Mucosa of gallbladder (tissue), 1 donor: ENCODE data around the gene DPH2. TPM values are rescaled to one million over a fixed set of nuclear protein-coding genes. Genes with fewer than 3 reads are reported as not detected.

Source experiments
- DNase-seq: peaks from one replicate; pipeline ENCODE4 v3.0.0-alpha.2; 2020; ENCODE audit warnings: low spot score
- total RNA-seq: library from RNA; stranded (reverse); gene quantifications from one replicate; pipeline ENCODE4 v1.2.1, GENCODE V29; 2021
- donor health status: DM: no; HTN: no; CAD: no.

Gene DPH2, protein sequence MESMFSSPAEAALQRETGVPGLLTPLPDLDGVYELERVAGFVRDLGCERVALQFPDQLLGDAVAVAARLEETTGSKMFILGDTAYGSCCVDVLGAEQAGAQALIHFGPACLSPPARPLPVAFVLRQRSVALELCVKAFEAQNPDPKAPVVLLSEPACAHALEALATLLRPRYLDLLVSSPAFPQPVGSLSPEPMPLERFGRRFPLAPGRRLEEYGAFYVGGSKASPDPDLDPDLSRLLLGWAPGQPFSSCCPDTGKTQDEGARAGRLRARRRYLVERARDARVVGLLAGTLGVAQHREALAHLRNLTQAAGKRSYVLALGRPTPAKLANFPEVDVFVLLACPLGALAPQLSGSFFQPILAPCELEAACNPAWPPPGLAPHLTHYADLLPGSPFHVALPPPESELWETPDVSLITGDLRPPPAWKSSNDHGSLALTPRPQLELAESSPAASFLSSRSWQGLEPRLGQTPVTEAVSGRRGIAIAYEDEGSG
- 16.6 TPM for total RNA-seq

DNA sequence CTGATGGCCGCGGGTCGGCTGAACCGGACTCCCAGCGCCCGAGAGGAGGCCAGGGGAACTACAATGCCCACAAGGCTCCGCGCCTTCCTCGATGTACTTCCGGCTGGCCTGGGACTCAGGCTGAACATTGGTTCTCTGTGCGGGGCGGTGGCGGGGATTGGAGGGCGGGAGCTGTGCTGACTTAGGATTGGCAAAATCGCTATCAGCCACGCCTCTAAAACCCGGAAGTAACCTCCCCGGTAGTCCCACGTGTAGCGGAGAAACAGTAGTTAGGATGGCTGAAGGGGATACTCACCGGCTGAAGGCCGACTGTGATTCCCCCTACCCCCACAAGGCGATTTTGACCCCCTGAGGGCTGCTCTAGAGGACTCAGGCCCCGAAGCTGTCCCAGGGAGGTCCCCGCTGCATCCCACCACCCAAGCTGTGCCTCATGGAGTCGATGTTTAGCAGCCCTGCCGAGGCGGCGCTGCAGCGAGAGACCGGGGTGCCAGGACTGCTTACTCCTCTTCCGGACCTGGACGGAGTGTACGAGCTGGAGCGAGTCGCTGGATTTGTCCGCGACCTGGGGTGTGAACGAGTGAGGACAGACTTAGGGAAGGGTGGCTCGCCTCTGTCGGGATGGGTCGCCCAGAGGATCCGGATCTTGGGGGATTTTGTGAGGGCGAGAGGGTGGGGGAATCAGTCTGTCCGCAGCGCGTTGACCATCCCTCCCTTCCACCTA, at the start of gene DPH2:
Gene DPH2, plus strand, starts transcription at position 265 of the 721 bp plus-strand sequence. Its CDS starts 166 bp downstream, at position 431.
- DNase-seq: peak; percentile 97

DNA sequence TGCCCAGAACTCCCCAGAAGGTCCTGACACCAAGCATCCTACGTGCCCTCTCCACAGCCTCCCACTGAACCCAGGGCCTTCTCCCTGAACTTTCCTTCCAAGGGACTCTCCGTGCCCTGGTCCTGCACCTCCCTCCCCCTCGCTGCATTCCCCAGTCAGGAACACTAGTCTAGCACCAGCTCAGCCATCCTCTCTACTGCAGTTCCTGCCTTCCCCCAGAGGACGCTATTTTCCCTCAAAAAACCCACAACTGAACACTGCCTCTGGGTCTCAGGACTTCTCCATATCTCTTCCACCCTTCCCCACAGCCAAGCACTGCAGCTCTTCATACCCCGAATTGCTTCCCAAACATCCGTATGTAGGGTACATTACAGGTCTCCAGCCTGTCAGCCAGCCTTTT, 48.8 kb upstream of the DPH2 start:
- DNase-seq: no peak

DNA sequence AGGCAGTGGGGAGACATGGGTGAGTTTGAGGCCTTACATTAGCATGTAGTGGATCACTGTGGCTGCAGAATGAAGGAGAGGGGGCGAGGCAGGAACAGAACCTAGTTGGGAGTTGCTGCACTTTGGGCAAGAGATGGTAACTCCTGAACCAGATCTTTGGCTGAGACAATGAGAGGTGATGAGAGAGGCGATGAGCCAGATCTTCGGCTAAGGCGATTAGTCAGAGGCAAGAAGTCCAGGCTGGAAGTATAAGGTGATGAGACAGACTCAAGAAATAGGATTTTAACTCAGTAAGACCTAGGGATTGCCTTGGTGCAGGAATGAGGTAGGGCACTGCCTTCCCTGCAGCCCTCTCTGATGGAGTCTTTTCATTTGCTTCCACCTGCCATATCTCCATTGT, 45.3 kb upstream of the DPH2 start:
- no peak for DNase-seq

DNA sequence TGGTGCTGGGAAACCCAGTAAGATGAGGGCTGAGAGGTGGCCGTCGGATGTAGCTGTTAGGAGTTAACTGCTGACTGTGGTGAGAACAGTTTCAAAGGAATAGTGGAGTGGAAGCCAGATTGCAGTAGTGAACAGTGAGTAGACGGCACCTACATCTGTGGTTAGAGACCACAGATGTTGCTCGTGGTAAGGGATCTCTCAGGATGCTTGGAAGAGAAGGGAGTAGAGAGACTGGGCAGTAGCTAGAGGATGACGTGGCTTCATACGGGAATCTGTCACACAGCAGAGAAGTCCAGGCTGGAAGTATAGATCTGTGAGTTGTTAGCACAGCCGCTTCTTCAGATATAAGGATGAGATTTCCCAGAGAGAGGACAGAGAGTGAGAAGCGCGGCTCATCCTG, 44.0 kb upstream of the DPH2 start:
- DNase-seq: no peak

DNA sequence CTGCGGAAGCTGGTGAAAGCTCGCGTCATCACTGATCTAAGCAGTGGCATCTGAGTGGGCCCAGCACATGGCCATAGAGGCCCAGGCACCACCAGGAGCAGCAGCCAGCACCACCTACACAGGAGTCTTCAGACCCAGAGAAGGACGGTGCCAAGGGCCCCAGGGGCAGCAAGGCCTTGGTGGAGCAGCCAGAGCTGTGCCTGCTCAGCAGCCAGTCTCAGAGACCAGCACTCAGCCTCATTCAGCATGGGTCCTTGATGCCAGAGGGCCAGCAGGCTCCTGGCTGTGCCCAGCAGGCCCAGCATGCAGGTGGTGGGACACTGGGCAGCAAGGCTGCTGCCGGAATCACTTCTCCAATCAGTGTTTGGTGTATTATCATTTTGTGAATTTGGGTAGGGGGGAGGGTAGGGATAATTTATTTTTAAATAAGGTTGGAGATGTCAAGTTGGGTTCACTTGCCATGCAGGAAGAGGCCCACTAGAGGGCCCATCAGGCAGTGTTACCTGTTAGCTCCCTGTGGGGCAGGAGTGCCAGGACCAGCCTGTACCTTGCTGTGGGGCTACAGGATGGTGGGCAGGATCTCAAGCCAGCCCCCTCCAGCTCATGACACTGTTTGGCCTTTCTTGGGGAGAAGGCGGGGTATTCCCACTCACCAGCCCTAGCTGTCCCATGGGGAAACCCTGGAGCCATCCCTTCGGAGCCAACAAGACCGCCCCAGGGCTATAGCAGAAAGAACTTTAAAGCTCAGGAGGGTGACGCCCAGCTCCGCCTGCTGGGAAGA, 39.5 kb upstream of the DPH2 start:
- DNase-seq: no peak

DNA sequence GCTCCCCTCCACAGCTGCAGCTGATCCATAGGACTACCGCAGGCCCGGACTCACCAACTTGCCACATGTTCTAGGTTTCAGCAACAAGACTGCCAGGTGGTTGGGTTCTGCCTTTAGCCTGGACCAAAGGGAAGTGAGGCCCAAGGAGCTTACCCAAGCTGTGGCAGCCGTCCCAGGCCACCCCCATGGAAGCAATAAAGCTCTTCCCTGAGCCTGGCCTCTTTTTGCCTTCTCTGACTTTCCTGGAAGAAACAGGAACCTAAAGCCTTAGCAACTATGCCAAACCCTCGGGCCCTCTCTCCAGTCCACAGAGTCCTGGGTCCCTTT, 38.9 kb upstream of the DPH2 start:
- DNase-seq: no peak

DNA sequence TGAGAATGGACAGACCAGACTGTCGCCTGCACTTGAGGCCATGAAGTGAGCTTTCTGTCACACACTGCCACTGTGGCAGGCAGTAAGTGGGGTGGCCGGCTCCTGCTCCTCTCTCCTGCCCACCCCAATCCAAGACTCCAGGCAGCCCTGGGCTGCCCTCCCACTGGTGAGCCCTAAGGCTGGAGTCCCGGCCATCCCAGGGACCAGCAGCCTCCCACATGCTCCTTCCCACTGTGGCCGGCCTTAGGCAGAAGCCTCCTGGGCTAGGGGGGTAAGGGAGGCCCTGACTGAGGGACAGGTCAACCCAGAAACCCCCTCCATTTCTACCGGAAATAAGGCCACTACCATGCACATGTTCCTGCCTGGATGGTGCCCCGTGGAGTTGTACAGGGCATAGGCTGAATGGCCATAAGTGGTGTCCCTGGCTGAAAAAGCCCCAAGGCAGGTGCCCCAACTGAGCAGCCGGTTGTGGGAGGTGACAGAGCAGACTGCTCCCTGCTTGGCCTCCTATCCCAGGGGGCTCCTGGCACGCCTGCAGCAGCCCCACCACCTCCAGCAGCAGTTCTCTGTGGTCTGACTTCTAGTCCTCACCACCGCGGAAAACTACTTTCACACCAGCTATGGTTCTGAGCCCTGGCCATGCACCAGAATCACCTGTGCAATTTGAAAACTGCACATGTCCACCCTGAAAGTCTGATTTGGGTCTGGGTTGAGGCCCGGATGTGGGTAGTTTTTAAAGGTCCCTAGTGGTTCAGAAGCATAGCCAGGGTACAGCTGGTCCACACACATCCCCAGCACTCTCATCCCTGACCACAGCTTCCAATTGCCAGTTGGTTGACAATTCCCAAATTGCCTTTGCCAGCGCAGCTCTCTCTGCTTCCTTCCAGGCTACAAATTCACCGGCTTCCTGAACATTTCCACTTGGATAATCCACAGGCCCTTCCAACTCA, 37.8 kb upstream of the DPH2 start:
- DNase-seq: no peak

DNA sequence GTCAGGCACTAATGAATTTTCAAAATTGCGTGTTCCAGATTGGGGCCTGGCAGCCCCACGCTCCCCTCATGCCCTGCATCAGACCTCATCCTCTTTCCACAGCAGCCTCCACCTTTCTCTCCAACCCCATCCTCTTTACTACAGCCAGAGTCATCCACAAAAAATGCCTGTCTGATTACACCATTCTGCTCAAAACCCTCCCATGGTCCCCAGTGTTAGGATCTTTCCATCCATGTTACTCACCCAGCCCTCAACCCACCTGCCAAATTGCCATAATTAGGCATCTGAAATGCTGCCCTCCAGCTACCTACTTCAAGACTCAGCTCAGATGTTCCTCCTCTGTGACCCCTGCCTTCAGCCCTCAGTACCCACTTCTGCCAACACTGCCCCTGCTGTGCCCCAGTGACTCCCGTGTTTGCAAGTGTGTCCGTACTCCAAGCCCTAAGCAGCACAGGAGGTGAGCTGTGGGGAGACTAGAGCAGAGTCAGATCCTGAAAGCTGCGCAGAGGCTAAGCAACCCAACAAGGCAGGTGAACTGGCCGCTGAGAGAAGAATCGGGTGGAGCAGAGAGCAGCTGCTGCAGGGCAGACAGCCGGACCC, 36.9 kb upstream of the DPH2 start:
- no peak for DNase-seq

DNA sequence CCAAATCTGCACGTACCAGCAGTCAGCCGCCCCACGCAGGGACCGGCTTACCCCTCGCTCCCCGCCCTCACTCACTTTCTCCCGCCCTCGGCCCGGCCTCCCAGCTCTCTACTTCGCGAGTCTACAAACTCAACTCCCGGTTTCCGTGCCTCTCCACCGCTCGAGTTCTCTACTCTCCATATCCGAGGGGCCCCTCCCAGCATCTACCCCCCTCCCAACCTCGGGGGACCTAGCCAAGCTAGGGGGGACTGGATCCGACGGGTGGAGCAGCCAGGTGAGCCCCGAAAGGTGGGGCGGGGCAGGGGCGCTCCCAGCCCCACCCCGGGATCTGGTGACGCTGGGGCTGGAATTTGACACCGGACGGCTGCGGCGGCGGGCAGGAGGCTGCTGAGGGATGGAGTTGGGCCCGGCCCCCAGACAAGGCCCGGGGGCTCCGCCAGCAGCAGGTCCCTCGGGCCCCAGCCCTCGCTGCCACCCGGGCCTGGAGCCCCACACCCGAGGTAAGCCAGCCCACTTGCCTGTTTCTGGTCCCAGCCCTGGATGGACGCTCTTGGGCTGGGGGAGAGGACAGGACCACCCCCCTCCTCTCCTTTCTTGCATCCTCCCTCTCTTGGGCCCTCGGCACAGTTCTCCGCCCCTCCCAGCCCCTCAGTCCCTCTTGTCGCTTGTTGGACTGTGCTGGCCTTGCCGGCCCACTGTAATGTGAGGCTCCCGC, 36.3 kb upstream of the DPH2 start, which contains the start of gene ARTN:
Gene ARTN, plus strand, starts transcription at position 416 of the 715 bp plus-strand sequence. CDS start 1,856 bp downstream, outside the sequence.
- DNase-seq: no peak

DNA sequence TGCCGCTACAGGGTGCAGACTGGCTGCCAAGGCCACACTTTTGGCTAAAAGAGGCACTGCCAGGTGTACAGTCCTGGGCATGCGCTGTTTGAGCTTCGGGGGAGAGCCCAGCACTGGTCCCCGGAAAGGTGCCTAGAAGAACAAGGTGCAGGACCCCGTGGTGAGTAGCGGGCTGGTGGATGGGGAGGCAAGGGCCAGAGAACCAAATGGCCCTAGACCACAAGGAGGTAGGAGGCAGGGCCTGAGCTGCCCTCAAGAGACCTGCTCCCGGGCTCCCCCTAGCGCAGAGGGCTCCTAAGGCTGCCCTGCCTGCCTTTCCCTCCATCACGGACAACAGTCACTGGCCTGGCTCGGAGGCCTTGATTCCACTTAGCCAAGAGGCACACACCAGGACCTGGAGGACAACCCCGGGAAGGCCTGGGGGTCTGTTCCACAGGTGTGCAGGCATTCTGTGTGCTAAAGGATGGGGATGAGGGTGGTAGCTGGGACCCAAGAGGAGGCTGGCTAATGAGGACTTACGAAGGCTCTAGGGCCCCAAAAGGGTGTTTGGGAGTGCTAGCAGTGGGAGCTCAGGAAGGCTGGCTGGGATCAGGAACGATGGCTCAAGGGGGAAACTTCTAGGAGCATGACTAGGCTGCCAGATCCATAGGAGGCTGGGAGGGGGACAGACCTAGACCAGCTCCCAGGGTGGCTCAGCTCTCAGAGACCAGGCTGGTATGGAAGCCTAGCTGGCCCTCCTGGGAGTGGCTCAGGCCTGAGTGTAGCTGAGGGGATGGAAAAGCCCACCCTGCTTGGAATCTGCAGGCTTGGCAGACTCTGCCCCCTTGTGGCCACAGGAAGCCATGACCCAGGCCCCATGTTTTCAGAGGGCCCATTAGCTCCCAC, 35.5 kb upstream of the DPH2 start:
- DNase-seq: peak; percentile 43

DNA sequence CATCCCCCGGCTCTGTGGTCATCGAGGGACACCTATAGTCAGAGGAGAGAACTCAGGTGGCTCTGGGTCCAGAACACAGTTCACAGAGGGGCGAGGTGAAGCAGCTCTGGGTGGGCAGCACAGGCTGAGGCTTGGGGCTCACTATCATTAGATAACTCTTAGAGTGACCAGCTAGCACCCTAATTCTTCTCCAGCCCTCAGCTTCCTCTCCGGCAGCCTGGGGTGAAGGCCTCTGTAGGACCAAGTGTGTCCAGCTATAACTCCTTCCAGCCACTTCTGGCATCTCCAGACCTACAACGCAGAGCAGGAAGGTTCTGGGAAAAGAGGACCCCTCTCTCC, 34.9 kb upstream of the DPH2 start:
- no peak for DNase-seq

DNA sequence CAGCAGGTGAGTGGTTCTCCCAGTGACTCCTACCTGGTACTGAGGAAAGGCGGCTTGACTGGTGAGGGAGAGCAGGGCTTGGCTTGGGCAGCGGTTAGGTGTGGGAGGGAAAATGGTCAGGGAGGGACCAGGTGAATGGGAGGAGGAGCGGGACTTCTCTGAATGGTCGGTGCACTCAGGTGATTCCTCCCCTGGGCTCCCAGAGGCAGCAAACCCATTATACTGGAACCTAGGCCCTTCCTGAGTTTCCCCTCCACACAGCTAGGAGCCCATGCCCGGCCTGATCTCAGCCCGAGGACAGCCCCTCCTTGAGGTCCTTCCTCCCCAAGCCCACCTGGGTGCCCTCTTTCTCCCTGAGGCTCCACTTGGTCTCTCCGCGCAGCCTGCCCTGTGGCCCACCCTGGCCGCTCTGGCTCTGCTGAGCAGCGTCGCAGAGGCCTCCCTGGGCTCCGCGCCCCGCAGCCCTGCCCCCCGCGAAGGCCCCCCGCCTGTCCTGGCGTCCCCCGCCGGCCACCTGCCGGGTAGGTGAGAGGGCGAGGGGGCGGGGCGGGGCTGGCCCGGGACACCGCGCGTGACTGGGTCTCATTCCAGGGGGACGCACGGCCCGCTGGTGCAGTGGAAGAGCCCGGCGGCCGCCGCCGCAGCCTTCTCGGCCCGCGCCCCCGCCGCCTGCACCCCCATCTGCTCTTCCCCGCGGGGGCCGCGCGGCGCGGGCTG, 33.9 kb upstream of the DPH2 start:
- peak; percentile 52 for DNase-seq

DNA sequence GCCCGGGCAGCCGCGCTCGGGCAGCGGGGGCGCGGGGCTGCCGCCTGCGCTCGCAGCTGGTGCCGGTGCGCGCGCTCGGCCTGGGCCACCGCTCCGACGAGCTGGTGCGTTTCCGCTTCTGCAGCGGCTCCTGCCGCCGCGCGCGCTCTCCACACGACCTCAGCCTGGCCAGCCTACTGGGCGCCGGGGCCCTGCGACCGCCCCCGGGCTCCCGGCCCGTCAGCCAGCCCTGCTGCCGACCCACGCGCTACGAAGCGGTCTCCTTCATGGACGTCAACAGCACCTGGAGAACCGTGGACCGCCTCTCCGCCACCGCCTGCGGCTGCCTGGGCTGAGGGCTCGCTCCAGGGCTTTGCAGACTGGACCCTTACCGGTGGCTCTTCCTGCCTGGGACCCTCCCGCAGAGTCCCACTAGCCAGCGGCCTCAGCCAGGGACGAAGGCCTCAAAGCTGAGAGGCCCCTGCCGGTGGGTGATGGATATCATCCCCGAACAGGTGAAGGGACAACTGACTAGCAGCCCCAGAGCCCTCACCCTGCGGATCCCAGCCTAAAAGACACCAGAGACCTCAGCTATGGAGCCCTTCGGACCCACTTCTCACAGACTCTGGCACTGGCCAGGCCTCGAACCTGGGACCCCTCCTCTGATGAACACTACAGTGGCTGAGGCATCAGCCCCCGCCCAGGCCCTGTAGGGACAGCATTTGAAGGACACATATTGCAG, 33.2 kb upstream of the DPH2 start:
- no peak for DNase-seq

DNA sequence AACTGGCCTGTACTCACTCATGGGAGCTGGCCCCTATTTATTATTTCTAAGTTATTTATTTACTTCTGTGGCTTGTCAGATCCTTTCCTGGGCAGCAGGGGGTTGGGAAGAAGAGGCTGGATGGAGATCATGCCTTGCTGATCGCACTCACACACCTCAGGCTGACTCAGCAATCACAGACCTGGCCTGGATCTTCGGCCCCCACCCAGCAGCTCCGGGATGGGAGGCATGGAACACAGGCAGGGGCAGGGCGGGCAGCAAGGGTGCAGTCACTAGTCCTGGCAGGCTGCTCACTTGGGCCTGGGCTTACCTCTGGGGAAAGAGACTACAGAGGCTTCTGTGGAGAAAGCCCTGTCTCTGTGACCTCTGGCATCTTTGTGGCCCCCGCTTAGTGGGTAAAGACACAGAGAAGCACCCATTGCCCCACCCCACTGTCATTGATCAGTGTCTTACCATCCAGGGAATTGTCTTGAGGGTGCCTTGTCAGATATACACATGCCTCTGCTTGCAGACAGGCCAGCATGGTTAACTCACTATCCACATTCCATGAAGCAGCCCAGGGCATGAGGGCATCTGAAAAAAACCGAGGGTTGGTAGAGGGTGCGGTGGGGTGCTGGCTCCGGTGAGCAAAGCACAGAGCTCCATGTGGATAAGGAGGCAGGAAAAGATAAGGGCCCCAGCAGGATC, 32.5 kb upstream of the DPH2 start:
- no peak for DNase-seq

DNA sequence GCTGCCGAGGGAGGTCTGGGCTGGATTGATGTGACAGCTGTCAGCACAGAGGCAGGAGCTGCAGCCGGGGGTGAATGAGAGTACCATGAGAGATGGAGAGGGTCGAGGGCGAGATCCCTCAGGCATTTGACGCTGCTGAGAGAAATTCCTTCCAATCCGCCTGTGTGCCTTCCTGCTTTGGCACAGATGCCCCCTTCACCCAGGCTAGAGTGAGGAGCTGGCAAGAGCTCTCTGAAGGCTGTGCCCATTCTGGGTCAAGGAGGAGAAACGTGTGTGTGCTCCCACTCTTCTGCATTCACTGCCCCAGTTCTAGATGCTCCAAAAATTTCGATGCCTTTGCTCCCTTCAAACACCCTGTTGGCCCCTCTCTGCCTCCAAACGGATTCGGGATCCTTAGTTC, 31.4 kb upstream of the DPH2 start:
- DNase-seq: no peak

DNA sequence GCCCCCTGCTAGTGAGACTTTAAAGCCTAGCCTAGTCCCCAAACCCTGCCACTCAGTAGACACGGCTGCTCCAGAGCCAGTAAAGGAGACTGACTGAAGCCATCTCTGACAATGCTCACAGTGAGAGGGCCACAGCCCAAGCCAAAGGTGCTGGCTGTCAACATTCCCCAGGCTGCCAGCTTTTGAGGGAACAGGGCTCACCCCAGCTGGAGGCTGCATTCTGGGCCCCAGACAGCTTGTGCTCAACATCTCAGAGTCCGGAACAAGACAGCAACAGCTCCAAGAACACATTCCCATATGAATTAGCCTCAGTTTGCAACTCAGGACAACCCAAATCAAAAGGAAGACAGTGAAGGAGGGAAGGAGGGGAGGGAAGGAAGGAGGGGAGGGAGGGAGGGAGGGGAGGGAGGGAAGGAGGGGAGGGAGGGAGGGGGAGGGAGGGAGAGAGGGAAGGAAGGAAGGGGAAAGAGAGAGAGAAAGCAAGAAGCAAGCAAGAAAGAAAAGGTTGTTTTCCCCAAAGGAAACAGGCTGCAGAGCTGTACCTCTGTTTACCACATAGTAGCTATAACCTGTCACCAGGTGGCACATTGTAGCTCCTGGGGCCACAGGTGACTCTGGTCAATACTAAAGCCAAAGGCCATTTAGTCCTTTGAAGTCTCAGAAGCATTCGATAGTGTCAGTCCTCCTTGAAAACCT, 30.8 kb upstream of the DPH2 start:
- no peak for DNase-seq

DNA sequence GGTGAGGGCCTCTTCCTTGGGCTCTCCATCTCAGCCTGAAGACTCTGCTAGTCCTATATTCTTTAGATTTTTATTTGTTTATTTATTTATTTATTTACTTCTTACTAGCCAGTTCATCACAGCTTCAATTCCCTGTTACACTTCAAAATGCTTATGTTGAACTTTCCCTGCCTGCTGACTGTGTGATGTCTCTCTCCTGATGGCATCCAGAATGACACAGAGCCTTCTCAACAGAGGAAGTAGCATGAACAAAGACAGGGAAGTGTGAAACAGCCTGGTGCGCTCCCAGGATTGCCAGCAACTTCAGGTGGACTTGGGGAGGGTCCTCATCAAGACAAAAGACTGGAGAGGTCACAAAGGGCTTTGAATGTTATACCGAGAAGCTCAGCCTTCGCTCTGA, 27.4 kb upstream of the DPH2 start:
- DNase-seq: no peak
